Measurements from ENCODE around the gene TVP23C.
"Not testable (repeated sequence)": the region's sequence is repeated elsewhere in the genome, so short reads cannot be mapped to it uniquely, and the experiment has no call there.

Gene TVP23C

DNA sequence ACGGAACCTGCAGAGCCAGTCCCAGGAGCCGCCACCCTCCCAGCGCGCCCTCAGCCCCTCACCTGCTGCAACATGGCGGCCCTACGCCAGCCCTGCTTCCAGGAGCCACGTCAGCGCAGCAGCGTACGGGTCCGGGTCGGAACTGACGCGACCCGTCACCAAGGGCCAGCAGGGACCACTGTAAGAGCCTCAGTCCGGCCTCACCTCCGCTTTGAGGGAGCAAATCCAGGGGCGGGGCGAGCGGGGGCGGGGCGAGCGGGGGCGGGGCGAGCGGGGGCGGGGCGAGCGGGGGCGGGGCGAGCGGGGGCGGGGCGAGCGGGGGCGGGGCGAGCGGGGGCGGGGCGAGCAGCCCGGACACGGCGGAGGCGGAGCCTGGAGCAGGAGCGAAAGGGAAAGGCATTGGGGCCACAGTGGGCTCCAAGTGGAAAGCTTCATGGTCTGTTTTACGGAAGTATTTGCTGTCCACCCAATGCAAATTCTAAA, at the start of gene TVP23C:
TSS of gene TVP23C (minus strand) at position 109 of the 483 bp plus-strand sequence. CDS start at position 74, 35 bp downstream.
- DNase-seq (ENCODE audit: low read depth in 3 of 3): peak; percentile 30 to 48 (median 41)

DNA sequence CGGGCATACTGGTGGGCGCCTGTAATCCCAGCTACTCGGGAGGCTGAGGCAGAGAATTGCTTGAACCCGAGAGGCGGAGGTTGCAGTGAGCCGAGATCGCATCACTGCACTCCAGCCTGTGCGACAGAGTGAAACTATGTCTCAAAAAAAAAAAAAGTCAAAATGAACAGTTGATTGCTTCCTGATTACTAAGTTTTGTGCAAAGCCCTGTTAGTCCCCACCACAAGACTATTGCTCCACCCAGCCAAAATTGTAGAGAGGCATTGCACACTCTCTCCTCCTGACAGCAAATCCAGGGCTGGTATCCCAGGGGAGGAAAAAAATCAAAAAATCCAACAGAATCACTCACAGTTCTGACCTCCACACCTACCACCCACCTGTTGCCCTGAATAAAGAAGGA, 29.7 kb upstream of the TVP23C start:
- DNase-seq (ENCODE audit: low read depth in 3 of 3): not testable (repeated sequence)

DNA sequence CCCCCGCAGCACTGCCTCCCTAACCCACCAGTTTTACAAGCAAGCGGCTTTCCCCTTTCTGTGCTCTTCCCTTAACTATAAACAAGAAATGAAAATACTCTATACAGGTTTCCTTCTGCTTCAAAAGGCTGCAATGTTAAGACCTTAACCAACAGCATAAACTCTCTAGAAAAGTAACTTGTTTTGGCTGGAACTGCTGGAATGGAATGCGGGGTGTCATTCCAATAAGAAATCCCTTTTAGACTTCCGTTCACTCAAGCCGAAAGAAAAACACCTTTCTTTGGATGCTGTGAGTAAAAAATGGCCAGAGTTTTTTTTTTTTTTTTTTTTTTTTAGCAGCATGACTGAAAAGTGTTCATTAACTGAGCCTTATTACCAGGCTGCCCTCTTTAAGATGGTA, 28.7 kb upstream of the TVP23C start:
- not testable (repeated sequence) for DNase-seq (ENCODE audit: low read depth in 3 of 3)

DNA sequence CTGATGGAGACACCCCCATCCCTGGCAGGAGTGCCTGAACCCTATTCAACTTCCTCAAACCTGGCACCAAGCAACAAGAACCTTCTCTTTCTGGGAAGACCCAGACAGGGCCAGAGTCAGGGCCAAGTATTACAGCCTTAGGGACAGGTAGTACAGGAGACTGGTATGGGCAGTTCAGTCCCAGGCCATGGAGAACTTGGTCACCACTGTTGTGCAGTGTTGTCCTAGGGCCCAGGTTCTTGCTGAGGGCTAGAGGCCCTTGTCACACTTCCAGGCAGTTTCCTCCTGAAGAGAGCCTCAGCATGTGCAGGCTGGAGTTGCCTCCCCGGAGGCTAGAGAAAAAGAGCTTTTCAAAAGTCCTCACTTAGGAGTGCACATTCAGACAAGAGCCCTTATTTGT, 27.6 kb upstream of the TVP23C start:
- not testable (repeated sequence) for DNase-seq (ENCODE audit: low read depth in 3 of 3)

DNA sequence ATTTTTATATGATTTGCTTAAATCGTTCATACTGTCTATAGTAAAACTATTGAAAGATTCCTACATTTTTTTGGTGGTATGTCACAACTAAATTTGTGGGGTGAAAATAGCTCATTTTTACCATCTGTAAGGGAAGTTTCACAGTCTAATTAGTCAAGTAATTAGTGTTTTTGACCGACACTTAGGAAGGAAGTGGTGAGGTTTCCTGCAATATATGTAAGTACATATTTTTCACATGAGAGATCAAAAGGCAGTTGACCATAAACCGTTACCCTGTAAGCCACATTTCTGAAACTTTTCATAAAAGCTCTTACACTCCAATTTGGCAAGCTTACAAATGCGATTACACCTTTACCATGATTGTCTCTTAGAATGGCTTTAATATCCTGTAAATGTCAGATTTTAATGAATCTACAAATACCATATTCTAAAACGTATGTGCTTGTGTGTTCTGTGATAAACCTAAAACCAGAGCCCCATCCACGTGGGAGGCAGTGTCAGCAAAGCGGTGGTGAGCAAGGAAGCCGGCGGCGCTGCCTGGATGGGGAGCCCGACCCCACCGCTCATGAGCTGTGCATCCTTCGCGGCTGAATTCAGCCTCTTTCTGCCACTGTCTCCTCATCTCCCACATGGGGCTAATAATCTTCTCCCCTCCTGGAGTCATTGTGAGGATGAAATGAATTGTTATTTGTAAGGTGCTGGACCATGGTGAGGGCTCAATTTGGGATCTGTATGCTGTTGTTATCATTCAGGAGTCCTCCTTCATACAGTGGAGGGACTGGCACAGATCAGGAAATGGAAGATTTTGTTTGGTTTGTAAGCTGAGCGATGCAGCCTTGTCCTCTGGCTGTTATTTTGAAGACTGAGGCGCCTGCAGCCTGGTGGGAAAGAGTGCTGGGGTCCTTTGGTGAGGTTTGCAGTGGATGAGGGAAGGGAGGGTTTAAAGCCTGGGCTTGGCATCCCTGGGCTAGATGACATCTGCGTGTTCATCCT, 26.6 kb upstream of the TVP23C start:
- peak in 1 of 3 donors; percentile 8 for DNase-seq (ENCODE audit: low read depth in 3 of 3)

DNA sequence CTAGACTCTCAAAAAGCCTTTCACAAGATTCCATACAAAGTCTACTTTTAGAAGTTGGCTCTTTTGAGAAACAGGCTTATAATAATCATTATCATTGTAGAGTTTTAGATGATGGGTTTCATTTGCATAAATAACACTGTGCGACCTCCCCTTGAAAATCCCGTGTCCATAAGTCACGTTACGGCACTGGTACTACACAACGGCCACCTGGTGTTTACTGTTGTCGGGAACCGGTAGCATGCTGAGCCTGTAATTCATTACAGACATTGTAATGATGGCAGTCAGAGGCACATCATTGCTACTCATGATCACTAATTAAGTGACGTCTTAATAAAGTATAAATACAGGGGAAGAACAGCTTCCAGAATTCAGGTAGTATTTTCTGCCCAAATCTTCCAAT, 24.7 kb upstream of the TVP23C start:
- DNase-seq (ENCODE audit: low read depth in 3 of 3): not testable (repeated sequence)

DNA sequence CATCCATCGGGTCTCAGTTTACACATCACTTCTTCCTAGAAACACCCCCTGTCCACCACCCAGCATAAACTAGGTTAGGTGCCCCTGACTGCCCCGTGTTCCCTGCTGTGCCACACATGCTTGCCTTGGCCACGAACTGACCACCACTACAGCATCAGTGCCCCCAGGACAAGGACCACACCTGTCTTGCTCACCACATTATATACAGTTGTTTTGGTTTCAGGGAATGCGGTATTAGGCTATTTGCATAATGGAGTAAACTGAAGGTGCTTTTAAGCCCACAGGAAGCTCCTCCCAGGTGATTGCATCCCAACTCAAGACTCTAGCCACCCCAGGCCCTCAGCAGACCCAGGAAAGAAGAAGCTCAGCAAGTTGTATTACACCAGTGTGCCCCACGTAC, 20.0 kb upstream of the TVP23C start:
- DNase-seq (ENCODE audit: low read depth in 3 of 3): not testable (repeated sequence)

DNA sequence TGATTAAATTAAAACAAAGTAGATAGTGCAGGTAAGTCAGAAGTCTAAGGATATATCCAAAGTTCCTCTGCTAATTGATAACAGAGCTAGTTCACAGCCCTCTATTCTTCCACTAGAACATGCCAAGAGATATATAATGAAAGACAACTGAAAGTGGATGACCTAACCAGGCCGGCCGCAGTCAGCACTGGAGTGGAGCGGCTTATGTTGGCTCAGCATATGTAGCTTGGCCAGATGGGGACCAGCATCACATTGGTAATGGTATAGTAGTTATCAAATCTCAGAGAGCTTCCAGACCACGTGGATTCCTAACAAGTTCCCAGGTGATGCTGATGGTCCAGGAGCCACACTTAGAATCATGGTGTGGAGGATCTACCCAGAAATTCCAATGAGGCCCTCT, 18.2 kb upstream of the TVP23C start:
- not testable (repeated sequence) for DNase-seq (ENCODE audit: low read depth in 3 of 3)

DNA sequence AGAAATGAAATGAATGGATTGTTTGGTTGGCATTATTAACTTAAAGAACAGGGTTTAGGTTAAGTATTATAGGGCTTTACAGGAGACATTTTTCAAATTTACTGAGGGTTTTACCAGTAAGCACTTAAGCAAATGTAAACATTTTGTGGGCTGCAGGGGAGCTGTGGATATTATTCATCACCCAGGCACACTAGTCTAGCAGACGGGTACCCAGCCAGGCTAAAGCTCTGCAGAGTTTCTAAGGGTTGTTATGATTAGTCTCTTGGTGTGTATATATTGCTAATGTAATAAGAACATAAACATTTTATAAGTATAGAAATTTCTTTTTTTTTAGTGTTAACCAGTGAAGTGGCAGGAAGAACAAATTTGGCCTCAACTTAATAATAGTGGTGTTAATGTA, 13.6 kb upstream of the TVP23C start:
- not testable (repeated sequence) for DNase-seq (ENCODE audit: low read depth in 3 of 3)

DNA sequence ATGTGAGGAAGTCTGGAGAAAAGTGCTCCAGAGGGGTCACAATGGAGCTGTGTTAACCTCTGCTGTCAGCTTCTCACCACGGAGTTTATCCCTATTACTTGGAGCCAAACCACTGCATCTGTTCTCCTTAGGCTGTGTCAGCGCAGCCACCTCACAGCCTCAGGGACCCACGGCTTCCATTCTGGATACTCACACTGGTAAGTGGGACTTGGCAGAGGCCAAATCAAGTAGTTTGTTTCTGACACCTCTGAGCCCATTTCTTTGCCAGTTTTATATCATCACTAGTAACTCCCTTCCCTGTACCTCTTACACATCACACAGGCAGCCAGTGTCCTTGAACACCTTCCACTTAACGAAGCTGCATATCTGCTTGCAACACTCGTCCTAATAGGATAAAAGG, 11.4 kb upstream of the TVP23C start:
- not testable (repeated sequence) for DNase-seq (ENCODE audit: low read depth in 3 of 3)

DNA sequence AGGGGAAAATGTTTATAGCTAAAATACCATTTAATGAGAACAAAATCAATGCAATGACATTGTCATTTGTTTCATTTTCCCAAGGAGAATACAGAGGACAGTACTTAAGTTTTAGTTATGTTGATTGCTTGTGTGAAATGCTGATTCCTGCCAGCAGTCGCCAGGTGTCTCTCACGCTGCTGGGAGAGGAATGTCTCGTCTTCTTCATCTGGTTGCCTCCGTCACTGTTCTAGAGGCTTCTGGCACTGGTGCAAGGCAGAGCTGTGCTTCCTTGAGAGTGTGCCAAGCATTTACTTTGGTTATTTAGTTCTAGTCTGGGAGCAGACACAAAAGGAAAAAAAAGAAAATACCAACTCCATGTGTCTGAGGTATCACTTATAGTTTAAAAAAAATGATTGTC, 10.6 kb upstream of the TVP23C start:
- not testable (repeated sequence) for DNase-seq (ENCODE audit: low read depth in 3 of 3)

DNA sequence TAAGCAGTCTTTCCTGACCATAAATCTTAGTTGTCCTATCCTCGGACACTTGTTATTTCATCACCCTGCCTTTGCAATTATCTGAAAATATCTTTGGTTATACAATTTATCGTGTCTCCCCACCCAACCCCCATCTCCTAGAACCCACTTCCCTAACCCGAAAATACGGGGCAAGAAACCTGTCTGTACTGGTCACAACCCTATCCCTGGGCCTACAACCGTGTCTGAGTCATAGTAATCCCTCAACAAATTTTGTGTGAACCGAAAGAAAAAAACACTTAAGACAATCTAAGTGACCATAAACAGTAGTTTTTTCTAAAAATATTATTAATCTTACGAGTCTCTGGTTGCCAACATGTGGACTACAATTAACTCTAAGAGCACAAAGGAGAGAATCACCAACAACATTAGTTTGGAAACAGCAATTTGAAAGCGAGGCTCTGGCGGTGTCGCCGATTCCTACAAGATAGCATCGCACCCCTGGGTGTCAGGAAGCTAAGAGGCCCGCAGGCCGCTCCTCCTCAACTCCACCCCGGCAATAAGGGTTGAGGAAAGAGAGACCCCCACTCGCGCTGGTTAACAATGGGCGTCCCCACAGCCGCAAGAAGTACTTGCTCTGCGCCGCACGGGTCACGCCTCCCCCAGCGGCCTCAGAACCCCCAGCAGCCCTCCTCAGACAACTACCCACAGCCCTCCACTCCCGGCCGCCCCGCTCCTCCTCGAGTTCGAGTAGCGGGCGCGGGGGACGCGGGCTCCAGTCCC, 489 bp downstream of the TVP23C start:
- not testable (repeated sequence) for DNase-seq (ENCODE audit: low read depth in 3 of 3)

DNA sequence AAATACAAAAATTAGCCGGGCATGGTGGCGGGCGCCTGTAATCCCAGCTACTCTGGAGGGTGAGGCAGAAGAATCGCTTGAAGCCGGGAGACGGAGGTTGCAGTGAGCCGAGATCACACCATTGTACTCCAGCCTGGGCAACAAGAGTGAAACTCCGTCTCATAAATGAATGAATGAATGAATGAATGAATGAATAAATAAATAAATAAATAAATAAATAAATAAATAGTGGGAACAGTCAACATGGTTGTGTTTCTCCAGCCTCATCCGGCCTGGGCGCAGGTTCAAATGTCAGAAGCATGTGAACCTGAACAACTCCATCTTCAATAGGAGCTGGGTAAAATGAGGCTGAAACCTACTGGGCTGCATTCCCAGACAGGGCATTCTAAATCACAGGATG, 1.8 kb downstream of the TVP23C start:
- DNase-seq (ENCODE audit: low read depth in 3 of 3): not testable (repeated sequence)

DNA sequence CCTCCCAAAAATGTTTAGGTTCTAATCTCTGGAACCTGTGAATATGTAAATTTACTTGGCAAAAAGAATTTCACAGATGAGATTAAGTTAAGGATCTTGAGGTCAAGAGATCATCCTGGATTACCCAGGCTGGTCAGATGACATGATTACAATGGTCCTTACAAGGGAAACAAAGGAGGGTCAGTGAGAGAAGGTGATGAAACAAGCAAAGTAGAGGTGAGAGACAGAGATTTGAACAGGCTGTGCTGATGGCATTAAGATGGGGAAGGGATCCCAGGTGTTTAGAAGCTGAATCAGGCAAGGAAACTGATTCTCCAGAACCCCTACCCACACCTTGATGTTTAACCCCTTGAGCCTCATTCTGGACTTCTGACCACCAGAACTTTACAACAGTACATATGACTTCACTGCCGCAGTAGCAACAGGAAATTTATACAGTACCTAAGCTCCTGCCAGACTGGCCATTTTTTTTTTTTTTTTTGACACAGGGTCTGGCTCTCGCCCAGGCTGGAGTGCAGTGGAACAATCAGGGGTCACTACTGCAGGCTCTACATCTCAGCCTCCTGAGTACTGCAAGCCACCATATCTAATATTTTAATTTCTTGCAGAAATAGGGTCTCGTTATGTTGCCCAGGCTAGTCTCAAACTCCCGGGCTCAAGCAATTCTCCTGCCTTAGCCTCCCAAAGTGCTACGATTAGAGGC, 4.7 kb downstream of the TVP23C start:
- DNase-seq (ENCODE audit: low read depth in 3 of 3): not testable (repeated sequence)

DNA sequence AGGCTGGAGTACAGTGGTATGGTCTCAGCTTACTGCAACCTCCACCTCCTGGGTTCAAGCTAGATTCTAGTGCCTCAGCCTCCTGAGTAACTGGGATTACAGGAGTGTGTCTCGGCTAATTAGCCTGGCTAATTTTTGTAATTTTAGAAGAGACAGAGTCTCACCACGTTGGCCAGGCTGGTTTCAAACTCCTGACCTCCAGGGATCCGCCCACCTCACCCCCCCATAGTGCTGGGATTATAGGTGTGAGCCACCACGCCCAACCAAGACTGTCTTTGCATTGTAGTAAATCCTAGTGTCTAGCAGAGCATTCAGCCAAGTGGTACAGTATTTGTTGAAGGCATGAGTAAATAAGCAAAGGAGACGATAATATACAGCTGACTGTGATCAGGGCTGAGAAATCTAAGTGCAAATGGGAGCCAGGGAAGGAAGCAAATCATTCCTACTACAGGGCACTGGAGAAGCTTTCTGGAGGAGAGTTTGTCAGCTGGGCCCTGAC, 5.9 kb downstream of the TVP23C start:
- not testable (repeated sequence) for DNase-seq (ENCODE audit: low read depth in 3 of 3)

DNA sequence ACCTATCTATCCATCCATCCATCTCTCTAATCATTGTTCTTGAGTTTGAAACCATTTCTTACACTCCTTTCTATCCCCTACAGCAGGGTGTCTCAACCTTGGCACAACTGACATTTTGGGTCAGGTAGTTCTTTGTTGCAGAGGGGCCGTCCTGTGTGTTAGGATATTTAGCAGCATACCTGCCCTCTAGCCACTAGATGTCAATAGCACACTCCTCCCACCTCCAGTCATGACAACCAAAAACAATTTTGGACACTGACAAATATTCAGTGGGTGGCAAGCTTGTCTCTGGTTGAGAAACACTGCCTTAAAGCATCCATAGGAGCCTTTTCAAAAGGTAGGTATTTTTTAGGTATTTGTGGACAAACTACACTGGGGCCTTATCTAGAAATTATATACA, 10.4 kb downstream of the TVP23C start:
- DNase-seq (ENCODE audit: low read depth in 3 of 3): not testable (repeated sequence)

DNA sequence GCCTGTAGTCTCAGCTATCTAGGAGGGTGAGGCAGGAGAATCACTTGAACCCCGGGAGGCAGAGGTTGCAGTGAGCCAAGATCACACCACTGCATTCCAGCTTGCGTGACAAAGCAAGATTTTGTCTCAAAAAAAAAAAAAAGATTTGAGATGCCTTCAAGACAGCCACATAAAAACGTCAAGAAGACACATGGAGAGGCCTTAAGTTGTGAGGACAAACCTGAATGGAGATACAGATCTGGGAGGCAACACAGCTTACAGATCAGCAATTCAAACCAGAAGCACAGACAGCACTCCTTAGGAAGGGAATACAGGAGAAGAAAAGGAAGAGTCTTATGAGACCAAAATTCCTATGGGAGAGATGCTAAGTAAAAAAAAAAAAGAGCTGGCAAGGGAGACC, 13.7 kb downstream of the TVP23C start:
- not testable (repeated sequence) for DNase-seq (ENCODE audit: low read depth in 3 of 3)

DNA sequence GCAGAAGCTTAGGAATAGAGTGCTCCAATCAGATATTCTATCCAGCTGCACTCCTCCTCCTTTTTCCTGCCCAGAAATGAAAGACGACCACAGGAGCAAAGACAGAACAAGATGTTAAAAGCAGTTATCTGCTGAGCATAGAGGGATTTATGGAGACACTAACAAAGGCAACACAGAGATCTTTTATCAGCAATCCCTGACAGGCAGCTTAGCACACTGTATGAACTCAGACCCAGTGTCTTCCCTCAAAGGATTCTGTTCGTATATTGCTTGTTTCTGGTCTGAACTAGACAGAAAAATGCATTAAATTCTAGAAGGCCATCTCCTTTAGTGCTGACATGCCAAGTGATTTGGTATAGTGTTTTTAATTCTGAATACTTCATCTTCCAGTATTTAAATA, 16.7 kb downstream of the TVP23C start:
- not testable (repeated sequence) for DNase-seq (ENCODE audit: low read depth in 3 of 3)

DNA sequence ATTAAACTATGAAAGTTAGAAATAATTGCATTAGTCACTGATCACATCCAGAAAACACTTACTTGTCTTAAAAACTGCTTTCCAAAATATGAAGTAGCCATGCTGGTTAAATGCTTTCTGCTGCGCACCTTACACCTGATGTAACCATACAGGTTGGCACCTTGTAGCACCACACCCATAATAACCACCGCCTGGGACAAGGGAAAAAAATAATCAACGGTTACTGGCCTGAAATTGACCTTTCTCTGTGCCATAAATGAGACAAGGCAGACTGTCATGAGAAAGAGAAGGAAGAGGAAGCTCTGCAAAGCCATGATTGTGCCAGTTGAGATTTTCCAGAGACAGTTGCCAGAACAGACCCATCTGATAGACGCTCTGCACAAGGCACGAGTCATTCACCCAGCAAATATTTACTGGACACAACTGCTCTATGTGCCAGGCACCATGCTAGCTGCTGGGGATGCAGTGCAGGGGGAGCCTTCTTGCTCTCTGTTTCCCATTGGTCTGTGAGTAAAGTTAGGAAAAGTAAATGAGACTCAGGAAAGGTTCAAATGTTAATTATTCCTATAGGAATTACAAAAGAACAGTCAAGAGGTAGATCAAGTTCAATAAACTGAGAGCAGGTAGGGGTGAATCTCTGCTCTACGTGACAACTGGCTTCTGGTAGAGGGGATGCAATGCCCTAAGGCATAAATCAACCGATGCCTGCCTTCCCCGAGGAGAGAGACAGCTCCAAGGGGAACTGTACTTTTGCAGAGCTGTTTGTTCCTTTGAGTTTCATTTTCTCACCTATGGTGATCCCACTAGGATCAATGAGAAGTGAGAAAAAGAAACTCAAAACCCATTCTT, 22.7 kb downstream of the TVP23C start:
- DNase-seq (ENCODE audit: low read depth in 3 of 3): not testable (repeated sequence)

DNA sequence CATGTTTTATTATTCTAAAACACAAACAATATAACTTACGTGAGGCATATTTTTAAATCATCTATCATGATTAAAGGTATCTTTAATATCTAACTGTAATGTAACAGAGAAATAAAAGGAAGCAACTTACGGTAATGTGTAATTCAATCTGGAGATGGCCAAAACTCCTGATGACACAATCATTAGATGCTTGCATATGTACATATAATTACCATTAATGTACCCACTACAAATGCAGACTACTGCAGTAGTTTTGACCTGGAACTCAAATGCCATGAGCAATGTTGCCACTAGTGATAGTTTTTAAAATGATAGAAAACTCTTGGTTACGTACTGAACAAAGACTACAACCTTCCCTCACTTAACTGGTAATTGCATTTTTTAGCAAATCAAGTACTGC, 30.2 kb downstream of the TVP23C start:
- DNase-seq (ENCODE audit: low read depth in 3 of 3): not testable (repeated sequence)
